GM23338 (cell line): ENCODE results near the gene APBB1IP. TPM values are rescaled to one million over a fixed set of nuclear protein-coding genes. Genes with fewer than 3 reads are reported as not detected.

Experiments
- ATAC-seq: fragments of 200-7000 bp; cut with Tn5 transposase; 3 replicates; pipeline ENCODE4 v1.9.1; 2020
- DNase-seq: peaks from one replicate; pipeline ENCODE4 v3.0.0-alpha.2; 2015; ENCODE audit warnings: low spot score
- H2AFZ ChIP-seq: fragments of 200-600 bp; sonication (generic); 2 replicates; pipeline ENCODE4 v1.8.0; 2016; ENCODE audit warnings: antibody characterized with exemption, mild to moderate bottlenecking, moderate library complexity
- H3F3A ChIP-seq: fragments of 200-600 bp; sonication (generic); replicated peaks from 2 replicates; pipeline ENCODE4 v1.8.0; 2017; ENCODE audit warnings: antibody characterized with exemption, mixed run types, low read depth
- H3K27ac ChIP-seq: fragments of 200-600 bp; sonication (generic); 2 replicates; pipeline ENCODE4 v1.6.1; 2016; ENCODE audit warnings: low read depth
- H3K27me3 ChIP-seq: fragments of 200-600 bp; sonication (generic); 2 replicates; pipeline ENCODE4 v1.8.0; 2016; ENCODE audit warnings: mild to moderate bottlenecking, mixed run types, moderate library complexity; ENCODE audit not compliant: insufficient read depth
- H3K36me3 ChIP-seq: fragments of 200-600 bp; sonication (generic); 2 replicates; pipeline ENCODE4 v1.8.0; 2016; ENCODE audit warnings: mild to moderate bottlenecking; ENCODE audit not compliant: insufficient read depth
- H3K4me1 ChIP-seq: fragments of 200-600 bp; sonication (generic); 2 replicates; pipeline ENCODE4 v1.8.0; 2016; ENCODE audit warnings: mild to moderate bottlenecking, moderate library complexity; ENCODE audit not compliant: insufficient read depth
- H3K4me2 ChIP-seq: fragments of 200-600 bp; sonication (generic); 2 replicates; pipeline ENCODE4 v1.7.1; 2017; ENCODE audit warnings: mixed run types
- H3K4me3 ChIP-seq: fragments of 200-600 bp; sonication (generic); 2 replicates; pipeline ENCODE4 v1.6.1; 2016; ENCODE audit warnings: mixed run types
- H3K79me2 ChIP-seq: fragments of 200-600 bp; sonication (generic); replicated peaks from 2 replicates; pipeline ENCODE4 v1.8.0; 2017; ENCODE audit warnings: mild to moderate bottlenecking; ENCODE audit not compliant: insufficient read depth
- H3K9me2 ChIP-seq: fragments of 200-600 bp; sonication (generic); 2 replicates; pipeline ENCODE4 v1.8.0; 2017; ENCODE audit not compliant: insufficient read depth
- H4K20me1 ChIP-seq: fragments of 200-600 bp; sonication (generic); replicated peaks from 2 replicates; pipeline ENCODE4 v1.8.0; 2017; ENCODE audit warnings: mild to moderate bottlenecking; ENCODE audit not compliant: insufficient read depth
- H3K27ac Mint-ChIP-seq: 2 replicates; pipeline ENCODE4 v1.8.0; 2020; ENCODE audit warnings: inconsistent platforms, mild to moderate bottlenecking, moderate library complexity, mixed read lengths
- H3K27me3 Mint-ChIP-seq: 3 replicates; pipeline ENCODE4 v1.8.0; 2022; ENCODE audit warnings: low read depth, mild to moderate bottlenecking, moderate library complexity, mixed read lengths, inconsistent platforms; ENCODE audit not compliant: insufficient read depth, poor library complexity
- H3K36me3 Mint-ChIP-seq: 3 replicates; pipeline ENCODE4 v1.8.0; 2021; ENCODE audit warnings: low read depth, mild to moderate bottlenecking, inconsistent platforms, moderate library complexity, mixed read lengths
- H3K4me1 Mint-ChIP-seq: 3 replicates; pipeline ENCODE4 v1.8.0; 2020; ENCODE audit warnings: mild to moderate bottlenecking, inconsistent platforms, mixed read lengths
- H3K4me3 Mint-ChIP-seq: 3 replicates; pipeline ENCODE4 v1.8.0; 2021; ENCODE audit warnings: moderate library complexity, mild to moderate bottlenecking, inconsistent platforms, mixed read lengths
- H3K9me3 Mint-ChIP-seq: 3 replicates; pipeline ENCODE4 v1.8.0; 2020; ENCODE audit warnings: moderate library complexity, mild to moderate bottlenecking, inconsistent platforms, mixed read lengths
- CREB1 ChIP-seq: fragments of 250-450 bp; sonication (Bioruptor Pico); IDR thresholded peaks from 2 replicates; pipeline ENCODE4 v1.5.0; 2020; ENCODE audit warnings: low read depth, mild to moderate bottlenecking, moderate library complexity
- ETS1 ChIP-seq: IDR thresholded peaks from 2 replicates; pipeline ENCODE4 v1.6.1; 2016; ENCODE audit warnings: antibody characterized with exemption
- EZH2 ChIP-seq: fragments of 200-600 bp; sonication (generic); IDR thresholded peaks from one replicate; pipeline ENCODE4 v1.8.0; 2017; ENCODE audit warnings: antibody characterized with exemption, mild to moderate bottlenecking, low read depth; ENCODE audit not compliant: unreplicated experiment
- EZH2phosphoT487 ChIP-seq: fragments of 200-600 bp; sonication (generic); IDR thresholded peaks from one replicate; pipeline ENCODE4 v1.8.1; 2018; ENCODE audit warnings: antibody characterized with exemption; ENCODE audit not compliant: unreplicated experiment
- JUNB ChIP-seq: IDR thresholded peaks from one replicate; pipeline ENCODE4 v1.6.1; 2016; ENCODE audit warnings: antibody characterized with exemption; ENCODE audit not compliant: unreplicated experiment
- NANOG ChIP-seq: IDR thresholded peaks from 2 replicates; pipeline ENCODE4 v1.6.1; 2016; ENCODE audit warnings: antibody characterized with exemption, borderline replicate concordance
- POLR2AphosphoS5 ChIP-seq: IDR thresholded peaks from 2 replicates; pipeline ENCODE4 v1.6.1; 2016; ENCODE audit warnings: antibody characterized with exemption, low read depth
- STAT1 ChIP-seq: IDR thresholded peaks from one replicate; pipeline ENCODE4 v1.6.1; 2016; ENCODE audit warnings: antibody characterized with exemption; ENCODE audit not compliant: unreplicated experiment
- ZNF114 ChIP-seq: fragments of 250-450 bp; sonication (Bioruptor Pico); IDR thresholded peaks from 2 replicates; pipeline ENCODE4 v1.5.0; 2020; ENCODE audit warnings: mild to moderate bottlenecking, moderate library complexity
- ZNF331 ChIP-seq: fragments of 250-450 bp; sonication (Bioruptor Pico); IDR thresholded peaks from 2 replicates; pipeline ENCODE4 v1.5.0; 2020; ENCODE audit warnings: low read depth, mild to moderate bottlenecking, moderate library complexity
- ZNF462 ChIP-seq: fragments of 250-450 bp; sonication (Bioruptor Pico); IDR thresholded peaks from 2 replicates; pipeline ENCODE4 v1.5.0; 2020; ENCODE audit warnings: mild to moderate bottlenecking, moderate library complexity
- polyA plus RNA-seq: library from polyadenylated mRNA; unstranded; fragments of >200 nt; fragmentation: Nextera tagmentation; extraction: Ambion mirVana; gene quantifications from 2 replicates; pipeline ENCODE4 v1.2.1, GENCODE V29; 2016
- total RNA-seq: library from RNA; depleted of rRNA; stranded (reverse); fragments of >200 nt; shearing (Covaris generic); gene quantifications from 2 replicates; pipeline ENCODE4 v1.2.3, GENCODE V29; 2014
- TF ChIP-seq, protein P1 (sequence below): IDR thresholded peaks from one replicate; pipeline ENCODE4 v1.6.1; 2018; ENCODE audit warnings: antibody characterized with exemption; ENCODE audit not compliant: unreplicated experiment
- TF ChIP-seq, protein P2 (sequence below), 2 experiments: fragments of 200-600 bp in 1 of 2; sonication (generic) in 1 of 2; conservative IDR thresholded peaks; 2 replicates each; pipeline versions ENCODE4 v1.5.1 to v1.6.1; 2016 to 2017; ENCODE audit warnings: antibody characterized with exemption in 2 of 2, low read depth in 2 of 2, mild to moderate bottlenecking in 2 of 2, moderate library complexity in 1 of 2

APBB1IP gene
- total and polyA plus RNA-seq, 2 experiments from 2014 or later: 0.14 to 0.16 TPM

DNA sequence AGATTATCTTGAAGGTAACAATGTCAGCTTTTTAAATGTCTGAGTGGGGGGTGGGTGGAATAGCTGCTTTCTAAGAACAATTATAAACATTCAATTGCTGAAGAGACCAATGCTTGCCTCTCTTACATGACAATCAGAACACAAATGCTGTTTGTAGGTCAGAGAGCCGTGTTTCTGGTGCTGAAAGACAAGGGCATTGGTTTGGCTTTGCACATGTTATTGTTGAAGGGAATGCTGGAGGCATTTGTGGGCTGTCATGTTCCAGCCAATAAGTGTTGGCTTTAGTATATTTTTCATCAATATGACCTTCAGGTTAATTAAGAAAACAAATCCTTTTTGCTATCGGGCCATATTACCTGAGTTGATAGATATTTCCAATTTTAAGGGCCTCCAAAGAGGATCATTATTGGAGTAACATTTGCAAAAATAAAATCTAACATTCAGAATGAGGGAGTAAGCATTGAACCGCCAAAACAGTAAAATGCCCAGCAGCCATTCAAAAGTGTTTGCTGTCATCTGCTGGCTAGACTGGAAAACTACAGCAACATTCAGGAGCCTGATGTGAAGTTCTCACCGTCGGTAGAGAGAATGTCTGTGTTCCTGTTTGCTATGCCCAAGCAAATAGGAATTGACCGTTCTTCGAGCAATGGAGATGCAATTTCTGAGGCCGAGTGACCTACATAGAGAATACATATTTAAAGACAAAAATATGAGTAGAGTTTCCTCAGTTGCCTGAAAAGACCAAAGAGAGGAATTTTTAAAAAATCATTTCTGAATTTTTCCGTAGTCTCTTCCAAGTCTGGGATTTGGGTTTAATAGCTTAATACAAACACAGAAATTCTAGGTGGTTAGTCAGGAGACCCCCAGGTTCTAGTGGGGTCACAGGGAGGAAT, 118.9 kb downstream of the APBB1IP start:
- Histone ChIP-seq H3K27me3 (no peaks in the 10 kb centered on the region), H3K9me2 (no peaks in the 10 kb centered on the region), H4K20me1 (no peaks in the 10 kb centered on the region), H3K4me1 (peaks cover 17% of the 10 kb centered on the region), H3K36me3 (no peaks in the 10 kb centered on the region), H3K4me2 (peak overlapping the region; percentile 45), H3F3A (no peaks in the 10 kb centered on the region), H3K79me2 (no peaks in the 10 kb centered on the region), H2AFZ (no peak overlapping the region), H3K4me3 (peak overlapping the region; percentile 20; the same call in 1 of the 2 replicates), H3K27ac (no peak overlapping the region)
- peak; percentile 84 for ATAC-seq
- H3K27ac Mint-ChIP-seq: no peak overlapping the region
- peaks cover 24% of the 10 kb centered on the region; the same call in 2 of the 3 replicates for H3K4me1 Mint-ChIP-seq
- no peak overlapping the region for H3K4me3 Mint-ChIP-seq
- H3K36me3 Mint-ChIP-seq: no peaks in the 10 kb centered on the region
- no peak for TF ChIP-seq CREB1
- TF ChIP-seq ZNF114 (CRISPR knock-in tag): no peak
- TF ChIP-seq ZNF462 (CRISPR knock-in tag): no peak
- peak; percentile 42; the same call in 1 of the 2 replicates for TF ChIP-seq NANOG
- no peak for TF ChIP-seq JUNB
- TF ChIP-seq, protein P1, sequence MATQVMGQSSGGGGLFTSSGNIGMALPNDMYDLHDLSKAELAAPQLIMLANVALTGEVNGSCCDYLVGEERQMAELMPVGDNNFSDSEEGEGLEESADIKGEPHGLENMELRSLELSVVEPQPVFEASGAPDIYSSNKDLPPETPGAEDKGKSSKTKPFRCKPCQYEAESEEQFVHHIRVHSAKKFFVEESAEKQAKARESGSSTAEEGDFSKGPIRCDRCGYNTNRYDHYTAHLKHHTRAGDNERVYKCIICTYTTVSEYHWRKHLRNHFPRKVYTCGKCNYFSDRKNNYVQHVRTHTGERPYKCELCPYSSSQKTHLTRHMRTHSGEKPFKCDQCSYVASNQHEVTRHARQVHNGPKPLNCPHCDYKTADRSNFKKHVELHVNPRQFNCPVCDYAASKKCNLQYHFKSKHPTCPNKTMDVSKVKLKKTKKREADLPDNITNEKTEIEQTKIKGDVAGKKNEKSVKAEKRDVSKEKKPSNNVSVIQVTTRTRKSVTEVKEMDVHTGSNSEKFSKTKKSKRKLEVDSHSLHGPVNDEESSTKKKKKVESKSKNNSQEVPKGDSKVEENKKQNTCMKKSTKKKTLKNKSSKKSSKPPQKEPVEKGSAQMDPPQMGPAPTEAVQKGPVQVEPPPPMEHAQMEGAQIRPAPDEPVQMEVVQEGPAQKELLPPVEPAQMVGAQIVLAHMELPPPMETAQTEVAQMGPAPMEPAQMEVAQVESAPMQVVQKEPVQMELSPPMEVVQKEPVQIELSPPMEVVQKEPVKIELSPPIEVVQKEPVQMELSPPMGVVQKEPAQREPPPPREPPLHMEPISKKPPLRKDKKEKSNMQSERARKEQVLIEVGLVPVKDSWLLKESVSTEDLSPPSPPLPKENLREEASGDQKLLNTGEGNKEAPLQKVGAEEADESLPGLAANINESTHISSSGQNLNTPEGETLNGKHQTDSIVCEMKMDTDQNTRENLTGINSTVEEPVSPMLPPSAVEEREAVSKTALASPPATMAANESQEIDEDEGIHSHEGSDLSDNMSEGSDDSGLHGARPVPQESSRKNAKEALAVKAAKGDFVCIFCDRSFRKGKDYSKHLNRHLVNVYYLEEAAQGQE: no peak
- TF ChIP-seq EZH2phosphoT487: no peak
- TF ChIP-seq, protein P2, sequence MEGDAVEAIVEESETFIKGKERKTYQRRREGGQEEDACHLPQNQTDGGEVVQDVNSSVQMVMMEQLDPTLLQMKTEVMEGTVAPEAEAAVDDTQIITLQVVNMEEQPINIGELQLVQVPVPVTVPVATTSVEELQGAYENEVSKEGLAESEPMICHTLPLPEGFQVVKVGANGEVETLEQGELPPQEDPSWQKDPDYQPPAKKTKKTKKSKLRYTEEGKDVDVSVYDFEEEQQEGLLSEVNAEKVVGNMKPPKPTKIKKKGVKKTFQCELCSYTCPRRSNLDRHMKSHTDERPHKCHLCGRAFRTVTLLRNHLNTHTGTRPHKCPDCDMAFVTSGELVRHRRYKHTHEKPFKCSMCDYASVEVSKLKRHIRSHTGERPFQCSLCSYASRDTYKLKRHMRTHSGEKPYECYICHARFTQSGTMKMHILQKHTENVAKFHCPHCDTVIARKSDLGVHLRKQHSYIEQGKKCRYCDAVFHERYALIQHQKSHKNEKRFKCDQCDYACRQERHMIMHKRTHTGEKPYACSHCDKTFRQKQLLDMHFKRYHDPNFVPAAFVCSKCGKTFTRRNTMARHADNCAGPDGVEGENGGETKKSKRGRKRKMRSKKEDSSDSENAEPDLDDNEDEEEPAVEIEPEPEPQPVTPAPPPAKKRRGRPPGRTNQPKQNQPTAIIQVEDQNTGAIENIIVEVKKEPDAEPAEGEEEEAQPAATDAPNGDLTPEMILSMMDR (conservative IDR thresholded peaks at IDR 0.05; ENCODE audit: low read depth in 2 of 2): peak; percentile 86 to 93
- TF ChIP-seq STAT1: no peak
- TF ChIP-seq EZH2: no peak
- TF ChIP-seq ETS1: no peak
- TF ChIP-seq POLR2AphosphoS5: no peak
- TF ChIP-seq ZNF331 (CRISPR knock-in tag): no peak
- H3K27me3 Mint-ChIP-seq: peaks cover 8% of the 10 kb centered on the region
- no peaks in the 10 kb centered on the region for H3K9me3 Mint-ChIP-seq
- peak; percentile 80 for DNase-seq
